ENCODE measurements around the gene BABAM2. TPM values are rescaled to one million over a fixed set of nuclear protein-coding genes. Genes with fewer than 3 reads are reported as not detected.

The BABAM2 gene
- total RNA-seq, 1 donor from 2014 or later: 34.6 TPM

DNA sequence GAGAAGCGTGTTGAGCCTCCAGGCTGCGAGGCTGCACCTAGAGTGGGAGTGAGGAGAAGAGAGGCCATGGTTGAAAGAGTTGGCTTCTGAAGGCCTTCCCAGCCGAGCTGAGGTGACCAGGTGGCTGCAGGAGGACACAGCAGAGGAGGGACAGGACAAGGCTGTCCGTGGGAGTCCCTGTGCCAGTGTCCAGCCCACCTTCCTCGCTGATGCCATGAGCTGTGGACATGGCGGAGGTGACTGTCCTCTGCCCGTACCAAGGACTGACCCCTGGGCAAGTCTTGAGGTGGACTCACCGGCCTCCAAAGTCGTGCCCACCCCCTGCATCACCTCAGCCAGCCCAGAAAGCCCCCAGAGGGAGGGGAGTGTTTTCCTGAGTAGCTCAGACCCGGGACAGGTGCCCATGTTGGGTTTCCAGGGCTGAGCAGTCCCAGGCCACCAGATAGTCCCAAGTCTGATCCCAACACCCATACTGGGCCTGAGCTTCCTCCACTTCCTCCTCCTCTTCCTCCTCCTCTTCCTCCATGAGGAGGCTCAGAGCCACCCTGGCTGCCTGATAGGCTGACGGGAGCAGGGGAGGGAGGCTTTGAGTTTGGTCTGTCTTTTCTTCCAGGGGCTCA is 459.1 kb downstream of the BABAM2 start:
- Histone ChIP-seq H3K79me2 (ENCODE audit: low read depth) (no peaks in the 10 kb centered on the region), H3K9me3 (ENCODE audit: low read depth) (no peaks in the 10 kb centered on the region), H3K36me3 (no peaks in the 10 kb centered on the region), H4K20me1 (ENCODE audit: low read depth) (no peaks in the 10 kb centered on the region), H3K4me2 (no peak overlapping the region), H2AFZ (replicated peaks) (no peak overlapping the region), H3K9ac (no peak overlapping the region), H3F3A (ENCODE audit: low read depth) (no peaks in the 10 kb centered on the region), H3K27me3 (no peaks in the 10 kb centered on the region), H3K4me3 (no peak overlapping the region), H3K4me1 (peaks cover 19% of the 10 kb centered on the region), H3K27ac (no peak overlapping the region)
- no peaks in the 10 kb centered on the region for H3K36me3 Mint-ChIP-seq
- no peaks in the 10 kb centered on the region for H3K9me3 Mint-ChIP-seq
- no peak overlapping the region for H3K4me3 Mint-ChIP-seq
- H3K4me1 Mint-ChIP-seq: peaks cover 22% of the 10 kb centered on the region
- H3K27me3 Mint-ChIP-seq (ENCODE audit: insufficient read depth, low read depth): peaks cover 5% of the 10 kb centered on the region
- H3K27ac Mint-ChIP-seq: no peak overlapping the region
- TF ChIP-seq EZH2 (IDR thresholded peaks at IDR 0.05) (no peak), EZH2phosphoT487 (IDR thresholded peaks at IDR 0.05) (no peak)
- TF ChIP-seq, protein P1, sequence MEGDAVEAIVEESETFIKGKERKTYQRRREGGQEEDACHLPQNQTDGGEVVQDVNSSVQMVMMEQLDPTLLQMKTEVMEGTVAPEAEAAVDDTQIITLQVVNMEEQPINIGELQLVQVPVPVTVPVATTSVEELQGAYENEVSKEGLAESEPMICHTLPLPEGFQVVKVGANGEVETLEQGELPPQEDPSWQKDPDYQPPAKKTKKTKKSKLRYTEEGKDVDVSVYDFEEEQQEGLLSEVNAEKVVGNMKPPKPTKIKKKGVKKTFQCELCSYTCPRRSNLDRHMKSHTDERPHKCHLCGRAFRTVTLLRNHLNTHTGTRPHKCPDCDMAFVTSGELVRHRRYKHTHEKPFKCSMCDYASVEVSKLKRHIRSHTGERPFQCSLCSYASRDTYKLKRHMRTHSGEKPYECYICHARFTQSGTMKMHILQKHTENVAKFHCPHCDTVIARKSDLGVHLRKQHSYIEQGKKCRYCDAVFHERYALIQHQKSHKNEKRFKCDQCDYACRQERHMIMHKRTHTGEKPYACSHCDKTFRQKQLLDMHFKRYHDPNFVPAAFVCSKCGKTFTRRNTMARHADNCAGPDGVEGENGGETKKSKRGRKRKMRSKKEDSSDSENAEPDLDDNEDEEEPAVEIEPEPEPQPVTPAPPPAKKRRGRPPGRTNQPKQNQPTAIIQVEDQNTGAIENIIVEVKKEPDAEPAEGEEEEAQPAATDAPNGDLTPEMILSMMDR (IDR thresholded peaks at IDR 0.05): no peak
- no peak for DNase-seq (ENCODE audit: low spot score)

DNA sequence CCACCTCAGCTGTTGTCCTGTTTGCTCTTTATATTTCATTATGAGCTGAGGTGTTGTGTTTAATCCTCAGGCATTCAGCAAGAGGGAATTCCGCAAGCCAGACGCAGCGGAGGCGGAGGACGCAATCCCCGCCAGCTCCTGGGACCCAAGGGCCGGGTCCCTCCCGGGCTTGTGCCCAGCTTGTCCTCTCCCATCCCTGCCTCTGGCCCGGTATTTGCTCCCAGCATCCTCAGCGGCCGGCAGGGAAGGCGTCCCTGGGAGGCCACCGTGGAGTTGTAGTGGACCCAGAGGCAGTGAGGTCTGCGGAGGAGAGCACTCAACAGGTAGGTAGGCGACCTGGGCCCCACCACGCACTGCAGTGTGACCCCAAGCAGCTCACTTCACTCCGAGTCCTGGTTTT is 459.7 kb downstream of the BABAM2 start:
- peaks cover 7% of the 10 kb centered on the region for H3K27me3 Mint-ChIP-seq (ENCODE audit: insufficient read depth, low read depth)
- Histone ChIP-seq H3K4me3 (no peak overlapping the region), H3K9me3 (ENCODE audit: low read depth) (no peaks in the 10 kb centered on the region), H3K36me3 (no peaks in the 10 kb centered on the region), H3K9ac (no peak overlapping the region), H3K79me2 (ENCODE audit: low read depth) (no peaks in the 10 kb centered on the region), H3K4me1 (peaks cover 14% of the 10 kb centered on the region), H4K20me1 (ENCODE audit: low read depth) (no peaks in the 10 kb centered on the region), H3K27ac (no peak overlapping the region), H2AFZ (replicated peaks) (no peak overlapping the region), H3K4me2 (no peak overlapping the region), H3F3A (ENCODE audit: low read depth) (no peaks in the 10 kb centered on the region), H3K27me3 (no peaks in the 10 kb centered on the region)
- H3K4me3 Mint-ChIP-seq: no peak overlapping the region
- no peak for TF ChIP-seq EZH2 (IDR thresholded peaks at IDR 0.05)
- no peak for TF ChIP-seq EZH2phosphoT487 (IDR thresholded peaks at IDR 0.05)
- TF ChIP-seq, protein P1 (IDR thresholded peaks at IDR 0.05): no peak
- H3K27ac Mint-ChIP-seq: no peak overlapping the region
- no peaks in the 10 kb centered on the region for H3K9me3 Mint-ChIP-seq
- DNase-seq (ENCODE audit: low spot score): no peak
- peaks cover 26% of the 10 kb centered on the region for H3K4me1 Mint-ChIP-seq
- H3K36me3 Mint-ChIP-seq: no peaks in the 10 kb centered on the region

DNA sequence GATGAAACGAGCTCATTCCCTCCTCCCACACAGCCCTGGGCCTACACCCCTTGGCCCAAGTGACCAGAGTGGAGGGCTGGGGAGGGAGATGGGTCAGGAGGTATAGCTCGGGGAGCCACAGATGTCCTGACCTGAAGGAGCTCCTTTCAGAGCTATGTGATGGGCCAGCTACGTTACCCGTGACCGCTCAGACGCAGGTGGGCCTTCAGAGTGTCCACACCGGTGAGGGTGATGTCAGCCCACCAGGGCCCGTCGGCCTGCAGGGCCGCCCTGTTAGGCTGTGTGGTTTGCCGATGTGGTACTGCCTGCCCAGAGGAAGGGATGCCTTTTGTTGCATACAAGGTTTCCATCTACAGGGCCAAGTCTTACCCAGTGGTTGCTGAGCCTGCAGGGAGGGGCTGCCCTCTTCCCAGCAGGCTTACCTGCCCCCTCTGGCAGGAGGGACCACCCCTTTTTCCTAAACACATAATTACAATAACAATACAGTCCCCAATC is 460.3 kb downstream of the BABAM2 start:
- no peaks in the 10 kb centered on the region for H3K9me3 ChIP-seq (ENCODE audit: low read depth)
- H3K36me3 ChIP-seq: no peaks in the 10 kb centered on the region
- no peak overlapping the region for H2AFZ ChIP-seq (replicated peaks)
- no peaks in the 10 kb centered on the region for H3K27me3 ChIP-seq
- H3K4me3 Mint-ChIP-seq: no peak overlapping the region
- no peak overlapping the region for H3K27ac Mint-ChIP-seq
- no peak overlapping the region for H3K9ac ChIP-seq
- H3F3A ChIP-seq (ENCODE audit: low read depth): no peaks in the 10 kb centered on the region
- peaks cover 13% of the 10 kb centered on the region for H3K4me1 ChIP-seq
- H3K36me3 Mint-ChIP-seq: no peaks in the 10 kb centered on the region
- no peak overlapping the region for H3K4me3 ChIP-seq
- H3K9me3 Mint-ChIP-seq: no peaks in the 10 kb centered on the region
- TF ChIP-seq EZH2phosphoT487 (IDR thresholded peaks at IDR 0.05) (no peak), EZH2 (IDR thresholded peaks at IDR 0.05) (no peak)
- TF ChIP-seq, protein P1 (IDR thresholded peaks at IDR 0.05): no peak
- H3K4me2 ChIP-seq: no peak overlapping the region
- no peaks in the 10 kb centered on the region for H4K20me1 ChIP-seq (ENCODE audit: low read depth)
- H3K27me3 Mint-ChIP-seq (ENCODE audit: insufficient read depth, low read depth): peaks cover 8% of the 10 kb centered on the region
- H3K79me2 ChIP-seq (ENCODE audit: low read depth): no peaks in the 10 kb centered on the region
- H3K27ac ChIP-seq: no peak overlapping the region
- DNase-seq (ENCODE audit: low spot score): no peak
- peaks cover 27% of the 10 kb centered on the region for H3K4me1 Mint-ChIP-seq

All from neural progenitor cell (in vitro differentiated cells).